Smooth muscle cell (in vitro differentiated cells): Measurements from ENCODE around the gene SCCPDH. TPM values are rescaled to one million over a fixed set of nuclear protein-coding genes. Genes with fewer than 3 reads are reported as not detected.

Experiments used
- DNase-seq: peaks from one replicate; lab custom pipeline; 2025; ENCODE audit not compliant: unreplicated experiment; lab: John Stamatoyannopoulos, UW
- H2AFZ ChIP-seq: fragments of 200-600 bp; sonication (generic); 2 replicates; pipeline ENCODE4 v1.6.0; 2016; ENCODE audit warnings: antibody characterized with exemption, low read depth, mild to moderate bottlenecking
- H3F3A ChIP-seq: fragments of 200-600 bp; sonication (generic); 2 replicates; pipeline ENCODE4 v1.6.0; 2017; ENCODE audit warnings: antibody characterized with exemption, low read depth
- H3K27ac ChIP-seq: fragments of 200-600 bp; sonication (generic); 2 replicates; pipeline ENCODE4 v1.5.1; 2016; ENCODE audit warnings: low read depth, mild to moderate bottlenecking
- H3K27me3 ChIP-seq: fragments of 200-600 bp; sonication (generic); 2 replicates; pipeline ENCODE4 v1.6.1; 2016; ENCODE audit warnings: low read depth, mild to moderate bottlenecking
- H3K36me3 ChIP-seq: fragments of 200-600 bp; sonication (generic); 2 replicates; pipeline ENCODE4 v1.5.1; 2016; ENCODE audit warnings: low read depth
- H3K4me1 ChIP-seq: fragments of 200-600 bp; sonication (generic); 2 replicates; pipeline ENCODE4 v1.5.1; 2016; ENCODE audit warnings: low read depth
- H3K4me2 ChIP-seq: fragments of 200-600 bp; sonication (generic); 2 replicates; pipeline ENCODE4 v1.6.0; 2016; ENCODE audit warnings: mild to moderate bottlenecking
- H3K4me3 ChIP-seq: fragments of 200-600 bp; sonication (generic); 2 replicates; pipeline ENCODE4 v1.5.1; 2016; ENCODE audit warnings: mild to moderate bottlenecking
- H3K79me2 ChIP-seq: fragments of 200-600 bp; sonication (generic); 2 replicates; pipeline ENCODE4 v1.6.0; 2016; ENCODE audit warnings: low read depth, mild to moderate bottlenecking
- H3K9ac ChIP-seq: fragments of 200-600 bp; sonication (generic); 2 replicates; pipeline ENCODE4 v1.6.0; 2016; ENCODE audit warnings: low read depth
- H3K9me3 ChIP-seq: fragments of 200-600 bp; sonication (generic); replicated peaks from 2 replicates; pipeline ENCODE4 v1.5.1; 2016; ENCODE audit warnings: low read depth
- H4K20me1 ChIP-seq: fragments of 200-600 bp; sonication (generic); 2 replicates; pipeline ENCODE4 v1.6.0; 2016; ENCODE audit warnings: low read depth
- WGBS: methylation state at CpG from one replicate; pipeline ENCODE4 v1.1.7; 2016; ENCODE audit warnings: low lambda C conversion rate; 5-methylcytosine and 5-hydroxymethylcytosine counted together
- polyA plus RNA-seq: library from polyadenylated mRNA; unstranded; fragments of >200 nt; fragmentation: Nextera tagmentation; extraction: Ambion mirVana; gene quantifications from 2 replicates; pipeline ENCODE4 v1.2.1, GENCODE V29; 2016
- total RNA-seq: library from RNA; depleted of rRNA; stranded (reverse); fragments of >200 nt; gene quantifications from 2 replicates; pipeline ENCODE4 v1.2.3, GENCODE V29; 2014
- TF ChIP-seq, protein P1 (sequence below): fragments of 200-600 bp; sonication (generic); IDR thresholded peaks from 2 replicates; pipeline ENCODE4 v1.5.1; 2017; ENCODE audit warnings: borderline replicate concordance, mild to moderate bottlenecking, antibody characterized with exemption; ENCODE audit not compliant: insufficient read depth, poor library complexity, severe bottlenecking

SCCPDH gene
- total and polyA plus RNA-seq, 2 experiments from 2014 or later: 19.6 to 27.0 TPM

DNA sequence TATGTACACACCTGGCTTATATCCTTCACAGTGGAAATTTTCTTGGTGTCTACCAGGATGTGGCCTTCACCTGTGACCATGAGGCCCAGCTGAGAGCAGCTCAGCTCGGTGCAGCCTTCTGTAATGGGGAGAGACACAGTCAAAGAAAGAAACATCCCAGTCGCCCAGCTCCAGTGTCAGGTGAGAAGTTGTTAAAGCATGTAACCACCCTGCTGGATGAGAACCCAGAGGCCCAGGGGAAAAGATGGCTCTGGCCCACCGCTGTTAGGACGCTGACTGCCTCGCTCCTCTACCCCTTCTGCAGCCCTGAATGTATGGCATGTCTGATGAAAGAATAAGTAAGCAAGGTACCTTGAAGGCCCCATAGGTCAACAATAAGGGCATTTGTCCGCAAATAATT lies 52.7 kb downstream of the SCCPDH start:
- no peak for DNase-seq
- WGBS: 95% methylated on average over 6 of the region's 6 CpGs
- Histone ChIP-seq H3K9me3 (no peaks in the 10 kb centered on the region), H3K4me3 (no peak overlapping the region), H3F3A (no peaks in the 10 kb centered on the region), H3K4me2 (no peak overlapping the region), H2AFZ (no peak overlapping the region), H3K36me3 (no peaks in the 10 kb centered on the region), H4K20me1 (no peaks in the 10 kb centered on the region), H3K27me3 (no peaks in the 10 kb centered on the region), H3K27ac (no peak overlapping the region), H3K9ac (no peak overlapping the region), H3K79me2 (no peaks in the 10 kb centered on the region), H3K4me1 (no peaks in the 10 kb centered on the region)
- TF ChIP-seq, protein P1, sequence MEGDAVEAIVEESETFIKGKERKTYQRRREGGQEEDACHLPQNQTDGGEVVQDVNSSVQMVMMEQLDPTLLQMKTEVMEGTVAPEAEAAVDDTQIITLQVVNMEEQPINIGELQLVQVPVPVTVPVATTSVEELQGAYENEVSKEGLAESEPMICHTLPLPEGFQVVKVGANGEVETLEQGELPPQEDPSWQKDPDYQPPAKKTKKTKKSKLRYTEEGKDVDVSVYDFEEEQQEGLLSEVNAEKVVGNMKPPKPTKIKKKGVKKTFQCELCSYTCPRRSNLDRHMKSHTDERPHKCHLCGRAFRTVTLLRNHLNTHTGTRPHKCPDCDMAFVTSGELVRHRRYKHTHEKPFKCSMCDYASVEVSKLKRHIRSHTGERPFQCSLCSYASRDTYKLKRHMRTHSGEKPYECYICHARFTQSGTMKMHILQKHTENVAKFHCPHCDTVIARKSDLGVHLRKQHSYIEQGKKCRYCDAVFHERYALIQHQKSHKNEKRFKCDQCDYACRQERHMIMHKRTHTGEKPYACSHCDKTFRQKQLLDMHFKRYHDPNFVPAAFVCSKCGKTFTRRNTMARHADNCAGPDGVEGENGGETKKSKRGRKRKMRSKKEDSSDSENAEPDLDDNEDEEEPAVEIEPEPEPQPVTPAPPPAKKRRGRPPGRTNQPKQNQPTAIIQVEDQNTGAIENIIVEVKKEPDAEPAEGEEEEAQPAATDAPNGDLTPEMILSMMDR: no peak

DNA sequence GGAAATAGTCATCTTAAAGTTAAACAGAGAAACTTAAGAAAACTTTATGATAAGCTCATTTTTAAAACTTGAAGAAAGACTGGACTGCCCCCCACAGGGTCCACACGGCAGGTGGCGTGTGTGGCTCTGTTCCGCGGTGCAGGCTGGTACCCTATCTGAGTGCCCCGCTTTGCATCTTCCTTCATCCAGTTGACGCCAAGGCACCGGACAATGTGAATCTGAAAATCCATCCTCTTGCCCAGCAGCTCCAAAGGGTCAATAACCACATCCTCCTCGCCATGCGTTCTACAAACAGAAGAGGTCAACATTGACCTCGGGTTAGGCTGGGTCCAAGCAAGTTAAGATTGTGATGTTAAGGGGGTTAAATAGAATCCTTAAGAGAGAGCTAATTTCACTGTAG lies 54.5 kb downstream of the SCCPDH start:
- Histone ChIP-seq H3K36me3 (no peaks in the 10 kb centered on the region), H3K27me3 (no peaks in the 10 kb centered on the region), H3K9ac (no peak overlapping the region), H3K4me1 (no peaks in the 10 kb centered on the region), H3K27ac (no peak overlapping the region), H3F3A (no peaks in the 10 kb centered on the region), H3K79me2 (no peaks in the 10 kb centered on the region), H2AFZ (no peak overlapping the region), H3K4me3 (no peak overlapping the region), H3K4me2 (no peak overlapping the region), H3K9me3 (no peaks in the 10 kb centered on the region), H4K20me1 (no peaks in the 10 kb centered on the region)
- no peak for DNase-seq
- TF ChIP-seq, protein P1: no peak
- WGBS: 99% methylated on average over 10 of the region's 10 CpGs

DNA sequence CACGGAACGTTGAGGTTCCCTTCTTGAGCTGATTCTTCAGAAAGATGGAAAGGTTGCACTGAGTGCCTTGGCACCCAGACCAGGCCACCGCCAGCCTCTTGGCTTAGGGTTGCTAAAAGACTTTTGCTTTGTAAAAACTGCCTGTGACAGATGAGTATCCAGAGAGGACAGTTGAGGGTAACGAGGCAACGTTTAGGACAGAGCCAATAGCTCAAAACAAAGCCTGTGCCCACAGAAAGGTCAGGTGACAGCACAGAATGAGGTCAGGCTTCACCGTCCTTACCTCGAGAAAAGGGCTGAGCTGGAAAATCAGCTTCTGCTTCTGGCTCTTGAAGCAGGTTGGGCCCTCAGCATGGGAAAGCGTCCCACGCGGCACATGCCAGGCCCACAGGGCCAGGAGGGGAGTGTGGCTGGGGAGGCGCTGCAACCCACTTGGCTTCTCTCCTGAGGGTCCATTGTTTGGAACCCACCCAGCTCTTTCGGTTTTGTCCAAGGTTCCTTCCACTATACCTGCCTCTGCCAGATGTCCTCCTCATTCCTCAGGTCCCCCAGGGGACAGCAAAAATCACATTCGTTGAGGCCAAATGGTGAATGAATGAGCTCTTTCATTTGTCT lies 55.5 kb downstream of the SCCPDH start:
- H3F3A ChIP-seq: no peaks in the 10 kb centered on the region
- no peaks in the 10 kb centered on the region for H3K4me1 ChIP-seq
- no peak overlapping the region for H3K9ac ChIP-seq
- H3K9me3 ChIP-seq: no peaks in the 10 kb centered on the region
- TF ChIP-seq, protein P1: no peak
- H3K4me3 ChIP-seq: no peak overlapping the region
- no peak overlapping the region for H3K27ac ChIP-seq
- no peaks in the 10 kb centered on the region for H3K79me2 ChIP-seq
- no peaks in the 10 kb centered on the region for H3K27me3 ChIP-seq
- no peak overlapping the region for H3K4me2 ChIP-seq
- no peak overlapping the region for H2AFZ ChIP-seq
- H3K36me3 ChIP-seq: no peaks in the 10 kb centered on the region
- H4K20me1 ChIP-seq: no peaks in the 10 kb centered on the region
- WGBS: 93% methylated on average over 13 of the region's 13 CpGs
- no peak for DNase-seq

DNA sequence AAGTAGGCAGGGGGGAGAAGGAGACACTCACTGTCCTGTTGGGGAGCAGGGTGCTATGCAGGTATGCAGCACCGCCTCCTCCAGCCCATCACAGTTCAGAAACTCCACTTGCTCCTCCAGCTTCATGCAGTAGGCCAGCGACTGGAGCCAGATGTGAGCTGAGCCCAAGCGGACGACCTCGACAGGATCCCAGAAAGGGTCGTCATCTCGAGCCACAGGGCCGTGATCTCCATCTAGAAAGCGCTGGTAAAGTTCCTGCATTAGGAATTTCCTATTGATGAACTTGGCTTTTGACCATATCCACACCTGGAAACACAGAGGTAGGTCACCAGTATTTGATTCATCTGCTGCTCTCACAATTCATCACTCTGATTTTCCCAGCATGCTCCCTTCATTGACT lies 56.1 kb downstream of the SCCPDH start:
- TF ChIP-seq, protein P1: no peak
- H3K27ac ChIP-seq: no peak overlapping the region
- no peaks in the 10 kb centered on the region for H3K36me3 ChIP-seq
- no peaks in the 10 kb centered on the region for H3K9me3 ChIP-seq
- H3K4me3 ChIP-seq: no peak overlapping the region
- no peaks in the 10 kb centered on the region for H4K20me1 ChIP-seq
- no peaks in the 10 kb centered on the region for H3K4me1 ChIP-seq
- no peaks in the 10 kb centered on the region for H3K79me2 ChIP-seq
- DNase-seq: no peak
- no peaks in the 10 kb centered on the region for H3F3A ChIP-seq
- no peak overlapping the region for H3K4me2 ChIP-seq
- no peaks in the 10 kb centered on the region for H3K27me3 ChIP-seq
- WGBS: 96% methylated on average over 9 of the region's 9 CpGs
- H2AFZ ChIP-seq: no peak overlapping the region
- H3K9ac ChIP-seq: no peak overlapping the region
